HG03060 (cell line): Measurements from ENCODE around the gene ELP1.
A peak's percentile ranks its signal among the peaks of the same experiment; 100 is the strongest.
"Not testable (repeated sequence)": the region's sequence is repeated elsewhere in the genome, so short reads cannot be mapped to it uniquely, and the experiment has no call there.

ENCODE experiments used
- ATAC-seq: cut with Tn5 transposase; IDR thresholded peaks from one replicate; pipeline ENCODE4 v1.9.1; 2021; ENCODE audit warnings: low read depth, moderate number of reproducible peaks; ENCODE audit not compliant: unreplicated experiment

ELP1 gene

DNA sequence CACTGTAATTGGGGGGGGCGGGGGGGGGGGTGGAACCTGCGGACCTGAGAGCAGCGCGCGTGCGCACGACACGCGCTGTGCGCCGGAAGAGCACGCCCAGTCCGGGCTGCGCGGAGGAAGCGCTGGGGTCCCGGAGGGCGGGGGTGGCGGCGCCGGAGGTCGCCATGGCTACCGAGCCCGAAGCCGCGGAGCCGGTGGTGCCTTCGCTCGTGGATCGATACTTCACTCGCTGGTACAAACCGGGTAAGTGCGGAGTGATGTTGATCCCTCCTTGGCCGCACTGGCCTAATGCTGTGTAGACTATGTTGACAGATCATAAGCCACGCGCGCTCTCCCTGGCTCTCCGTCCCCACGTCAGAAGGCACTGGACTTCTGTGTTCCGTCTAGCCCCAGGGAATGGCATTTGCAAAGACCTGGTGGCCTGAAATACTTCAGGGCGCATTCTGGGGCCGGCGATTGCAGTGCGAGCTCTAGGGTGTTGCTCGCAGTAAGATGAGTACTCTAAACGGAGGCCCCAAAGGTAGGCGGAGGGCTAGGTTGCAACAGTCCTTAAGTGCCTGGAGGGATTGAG is 484 bp upstream of the ELP1 start, which contains the start of gene ABITRAM:
ABITRAM (plus strand) TSS at position 78 of the 571 bp plus-strand sequence; CDS start at position 165, 87 bp downstream.
- ATAC-seq: peak; percentile 53

- no peak for ATAC-seq
Measured at GRCh38 chr9:108933231-108933717, 650 bp downstream of the ELP1 start.

DNA sequence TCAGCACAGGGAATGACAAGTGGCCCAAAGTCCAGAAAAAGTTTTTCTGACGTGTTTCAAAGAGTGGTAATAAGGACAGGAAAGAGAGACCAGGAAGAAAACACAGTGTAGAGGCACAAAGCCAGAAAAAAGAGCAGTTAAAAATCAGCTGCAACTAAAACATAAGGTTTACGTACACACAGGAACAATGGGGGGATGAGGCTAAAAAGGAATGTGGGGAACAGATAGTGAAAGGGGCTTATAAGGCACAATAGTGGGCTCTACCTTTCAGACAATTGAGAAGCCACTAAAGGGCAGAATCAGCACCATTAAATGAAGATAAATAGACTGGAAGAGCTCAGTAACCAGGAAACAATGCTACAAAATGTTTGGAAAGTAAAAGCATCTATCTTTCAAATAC is 5.5 kb downstream of the ELP1 start:
- no peak for ATAC-seq

GRCh38 chr9:108924466-108924865 is 9.5 kb downstream of the ELP1 start:
- no peak for ATAC-seq

DNA sequence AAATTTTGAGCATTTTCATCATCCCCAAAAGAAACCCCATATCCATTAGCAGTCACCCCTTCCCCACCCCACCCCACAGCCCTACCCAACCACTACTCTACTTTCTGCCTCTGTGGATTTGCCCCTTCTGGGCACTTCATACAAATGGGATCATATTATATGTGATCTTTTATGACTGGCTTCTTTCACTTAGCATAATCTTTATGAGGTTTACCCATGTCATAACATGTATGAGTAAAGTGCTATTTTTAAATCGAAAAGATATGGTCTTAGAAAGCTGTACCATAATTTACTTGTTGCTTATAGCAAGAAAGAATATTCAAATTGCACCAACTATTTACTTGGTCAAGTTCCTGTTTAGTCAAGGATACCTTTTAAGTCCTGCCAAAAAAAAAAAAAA is 12.7 kb downstream of the ELP1 start:
- ATAC-seq: no peak

DNA sequence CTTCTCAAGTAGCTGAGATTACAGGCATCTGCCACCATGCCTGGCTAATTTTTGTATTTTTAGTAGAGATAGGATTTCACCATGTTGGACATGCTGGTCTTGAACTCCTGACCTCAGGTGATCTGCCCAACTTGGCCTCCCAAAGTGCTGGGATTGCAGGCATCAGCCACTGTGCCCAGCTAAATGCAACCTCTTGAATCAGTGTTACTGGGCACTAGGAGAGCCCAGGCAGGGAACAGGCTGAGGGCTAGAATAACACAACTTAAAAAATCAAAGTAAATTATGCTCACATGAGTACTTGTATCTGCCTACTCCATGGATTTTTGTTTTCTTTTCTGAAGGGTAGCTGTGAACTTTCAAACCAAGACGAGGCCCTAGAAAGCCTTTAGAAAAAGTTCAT is 13.5 kb downstream of the ELP1 start:
- not testable (repeated sequence) for ATAC-seq

- no peak for ATAC-seq
Measured at GRCh38 chr9:108919517-108919916, 14.4 kb downstream of the ELP1 start.

DNA sequence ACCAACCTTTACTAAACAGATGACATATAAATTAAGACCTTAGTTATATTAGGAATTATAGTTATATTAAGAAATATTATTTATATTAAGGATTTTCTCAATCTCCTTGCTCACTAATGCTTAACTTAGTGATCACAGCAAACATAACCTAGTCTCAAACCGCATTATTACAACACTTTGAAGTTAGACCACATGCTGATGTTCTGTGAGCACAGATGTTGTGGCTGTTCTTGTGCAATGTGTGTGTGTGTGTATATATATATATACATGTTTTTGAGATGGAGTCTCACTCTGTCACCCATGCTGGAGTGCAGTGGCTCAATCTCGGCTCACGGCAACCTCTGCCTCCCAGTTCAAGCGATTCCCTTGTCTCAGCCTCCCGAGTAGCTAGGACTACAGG is 20.5 kb downstream of the ELP1 start:
- no peak for ATAC-seq

DNA sequence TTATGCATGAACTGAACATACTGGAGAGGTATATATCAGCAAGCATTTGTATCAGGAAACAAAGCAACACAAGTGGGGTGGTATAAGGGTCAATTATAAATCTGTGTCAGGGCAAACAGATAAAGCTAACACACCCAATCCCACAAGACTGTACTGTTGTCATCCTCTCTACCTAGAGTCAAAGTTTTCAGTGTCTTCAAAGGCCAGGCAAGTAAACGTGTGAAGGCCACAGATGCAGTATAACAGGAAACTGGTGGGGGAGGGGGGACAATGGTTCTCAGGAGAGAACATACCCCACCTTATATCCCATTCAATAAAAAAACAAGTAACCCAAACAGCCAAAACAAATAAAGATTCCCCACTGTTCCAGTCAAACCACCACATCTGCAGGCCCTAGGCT is 22.1 kb downstream of the ELP1 start:
- ATAC-seq: no peak

GRCh38 chr9:108910914-108911313 is 23.0 kb downstream of the ELP1 start:
- no peak for ATAC-seq

DNA sequence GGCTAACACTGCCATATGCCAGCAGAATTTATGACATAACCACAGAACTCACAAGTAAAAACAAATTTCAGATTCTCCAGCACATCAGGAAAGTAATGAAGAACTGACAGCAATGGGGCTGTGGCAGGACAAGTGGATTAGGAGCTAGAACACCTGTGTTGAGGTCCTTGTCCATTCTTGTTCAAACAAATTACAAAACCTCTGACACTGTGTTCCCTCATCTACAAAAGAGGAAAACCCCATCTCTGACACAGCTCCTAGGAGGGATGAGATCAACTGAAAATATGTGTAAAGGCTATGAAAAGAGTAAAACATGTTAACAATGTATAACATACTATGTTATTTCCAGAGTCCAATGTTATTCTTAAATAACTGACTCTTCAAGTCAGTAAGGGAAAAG is 23.5 kb downstream of the ELP1 start:
- no peak for ATAC-seq

- no peak for ATAC-seq
Measured at GRCh38 chr9:108905494-108905893, 28.4 kb downstream of the ELP1 start.

DNA sequence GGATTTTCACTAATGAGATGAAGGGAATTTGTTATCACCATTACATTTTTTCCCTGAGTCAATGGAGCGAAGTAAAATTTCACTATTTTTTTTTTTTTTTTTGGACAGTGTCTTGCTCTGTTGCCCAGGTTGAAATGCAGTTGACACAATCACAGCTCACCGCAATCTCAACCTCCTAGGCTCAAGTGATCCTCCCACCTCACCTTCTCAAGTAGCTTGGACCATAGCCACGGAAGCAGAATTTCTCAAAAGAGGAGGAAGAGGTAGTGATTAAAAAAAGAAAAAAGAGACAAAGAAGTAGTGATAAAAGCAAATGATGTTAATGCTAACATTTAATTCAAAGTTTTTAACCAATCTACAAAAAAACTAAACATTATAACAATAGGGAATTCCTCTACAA is 29.8 kb downstream of the ELP1 start:
- ATAC-seq: no peak

- no peak for ATAC-seq
Measured at GRCh38 chr9:108903420-108904103, 30.4 kb downstream of the ELP1 start.

- no peak for ATAC-seq
Measured at GRCh38 chr9:108900176-108900575, 33.7 kb downstream of the ELP1 start.

GRCh38 chr9:108899023-108899695 is 34.8 kb downstream of the ELP1 start:
- not testable (repeated sequence) for ATAC-seq

GRCh38 chr9:108897324-108898096 is 36.4 kb downstream of the ELP1 start:
- ATAC-seq: no peak

DNA sequence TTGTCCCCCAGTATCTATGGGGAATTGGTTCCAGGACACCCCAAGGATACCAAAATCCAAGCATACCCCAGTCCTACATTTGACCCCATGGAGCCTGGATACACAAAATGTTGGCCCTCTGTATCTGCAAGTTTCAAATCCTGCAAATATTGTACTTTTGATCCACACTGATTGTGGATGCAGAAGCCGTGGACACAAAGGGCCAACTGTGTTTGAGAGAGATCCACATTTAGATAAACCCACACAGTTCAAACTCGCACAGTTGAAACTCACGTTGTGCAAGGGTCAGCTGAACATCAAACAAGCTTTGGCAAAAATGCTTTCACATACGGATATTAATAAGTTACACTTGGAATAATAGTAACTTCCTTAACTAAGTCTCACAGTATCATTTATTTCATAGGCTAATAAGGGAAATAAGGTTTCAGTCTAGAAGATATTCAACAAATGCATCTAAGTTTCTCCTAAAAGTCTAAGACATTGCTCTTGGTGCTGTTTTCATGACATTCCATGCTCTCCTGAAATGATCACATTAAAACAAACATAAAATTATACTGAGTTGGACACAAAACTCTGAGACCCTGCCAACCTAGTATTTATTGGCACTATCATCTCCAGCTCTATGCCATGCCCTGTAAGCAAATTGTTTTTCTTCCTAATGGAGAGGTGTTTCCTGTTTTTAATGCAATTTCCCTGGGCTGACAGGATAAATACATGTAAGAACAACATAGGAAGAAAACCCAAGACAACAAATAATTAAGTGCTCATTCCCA is 39.5 kb downstream of the ELP1 start:
- ATAC-seq: no peak

- no peak for ATAC-seq
Measured at GRCh38 chr9:108889649-108890067, 44.3 kb downstream of the ELP1 start.

DNA sequence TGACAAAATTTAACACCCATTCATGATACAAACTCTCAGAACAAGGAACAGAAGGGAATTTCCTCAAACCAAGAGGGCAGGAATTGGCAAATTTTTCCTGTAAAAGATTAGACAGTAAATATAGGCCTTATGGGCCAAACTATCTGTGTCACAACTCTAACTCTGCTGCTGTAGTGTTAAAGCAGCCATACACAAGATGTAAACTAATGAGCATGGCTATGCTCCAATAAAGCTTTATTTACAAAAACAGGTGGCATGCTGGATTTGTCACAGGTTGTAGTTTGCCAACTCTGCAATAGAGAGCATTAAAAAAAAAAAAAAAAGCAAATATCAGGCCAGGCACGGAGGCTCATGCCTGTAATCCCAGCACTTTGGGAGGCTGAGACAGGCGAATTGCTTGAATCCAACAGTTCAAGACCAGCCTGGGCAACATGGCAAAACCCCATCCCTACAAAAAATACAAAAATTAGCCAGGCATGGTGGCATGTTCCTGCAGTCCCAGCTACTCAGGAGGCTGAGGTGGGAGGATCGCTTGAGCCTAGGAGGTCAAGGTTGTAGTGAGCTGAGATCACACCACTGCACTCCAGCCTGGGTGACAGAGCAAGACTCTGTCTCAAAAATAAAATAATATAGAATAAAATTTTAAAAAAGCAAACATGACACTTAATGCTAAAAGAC is 47.2 kb downstream of the ELP1 start:
- not testable (repeated sequence) for ATAC-seq
